ENCODE measurements around the gene CDH4. TPM values are rescaled to one million over a fixed set of nuclear protein-coding genes. Genes with fewer than 3 reads are reported as not detected.

CDH4 gene
- total RNA-seq, 1 donor from 2014 or later, result 3.2 TPM

DNA sequence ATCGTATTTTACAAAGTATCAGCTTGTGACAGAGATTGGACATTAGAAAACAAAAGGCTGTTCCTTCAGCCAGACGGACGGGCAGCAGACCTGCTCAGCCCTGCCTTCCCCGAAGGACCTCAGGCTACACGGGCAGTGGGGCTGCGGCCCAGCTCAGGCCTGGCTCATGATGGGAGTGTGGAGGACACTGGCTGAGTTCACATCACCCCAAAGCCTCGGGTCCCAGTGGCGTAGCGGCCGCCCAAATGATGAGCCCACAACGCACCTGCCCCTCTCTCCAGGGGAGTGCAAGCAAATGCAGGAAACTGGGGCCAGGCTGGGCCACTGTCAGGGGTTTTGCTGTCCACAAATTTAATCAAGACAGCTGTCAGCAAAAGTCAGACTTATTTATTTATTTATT, 456.8 kb downstream of the CDH4 start:
- H3K27me3 Mint-ChIP-seq (ENCODE audit: low read depth, unreplicated experiment), result peaks cover 73% of the 10 kb centered on the region

DNA sequence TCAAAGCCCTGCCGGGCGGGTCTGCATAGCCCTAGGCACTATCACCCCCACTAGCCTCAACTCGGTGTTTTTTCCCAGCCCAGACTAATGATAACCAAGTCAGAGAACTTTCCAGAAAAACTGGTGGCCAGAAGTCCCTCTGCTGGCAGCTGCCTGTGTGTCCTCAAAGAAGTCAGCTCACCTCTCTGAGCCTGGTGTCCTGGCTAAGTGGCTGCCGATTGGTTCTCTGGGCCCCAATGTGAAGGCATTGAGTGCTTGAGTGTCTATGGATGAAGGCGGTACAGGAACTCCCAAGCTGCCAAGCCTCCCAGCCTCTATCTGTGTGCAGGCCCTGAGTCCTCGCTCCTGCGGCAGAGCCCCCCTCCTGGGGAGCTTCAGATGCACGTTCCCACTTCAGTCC, 458.0 kb downstream of the CDH4 start:
- Histone ChIP-seq H3K9me3 (ENCODE audit: insufficient read depth, low read depth, low read length) (no peaks in the 10 kb centered on the region), H3K4me1 (ENCODE audit: insufficient read depth, low read length) (no peaks in the 10 kb centered on the region), H2AFZ (ENCODE audit: low read depth, low read length) (no peak overlapping the region), H4K20me1 (ENCODE audit: insufficient read depth, low read length) (no peaks in the 10 kb centered on the region), H3K9ac (ENCODE audit: low read length) (no peak overlapping the region), H3K4me3 (ENCODE audit: insufficient read depth, low read depth, low read length) (no peak overlapping the region), H3K79me2 (ENCODE audit: insufficient read depth, low read length) (no peaks in the 10 kb centered on the region), H3K36me3 (ENCODE audit: insufficient read depth, low read length) (no peaks in the 10 kb centered on the region), H3K27ac (ENCODE audit: low read depth, low read length) (no peak overlapping the region), H3K27me3 (ENCODE audit: insufficient read depth, low read length) (no peaks in the 10 kb centered on the region), H3K4me2 (ENCODE audit: low read length) (no peak overlapping the region)
- DNase-seq (ENCODE audit: low read depth), result no peak
- no peaks in the 10 kb centered on the region for H3K36me3 Mint-ChIP-seq (ENCODE audit: low read depth, unreplicated experiment)
- TF ChIP-seq CTCF (IDR thresholded peaks at IDR 0.05; ENCODE audit: insufficient read depth, low read depth, low read length) (no peak), EZH2 (IDR thresholded peaks at IDR 0.05; ENCODE audit: insufficient read depth, low read length) (no peak)
- no peak overlapping the region for H3K27ac Mint-ChIP-seq (ENCODE audit: unreplicated experiment)
- no peak overlapping the region for H3K4me3 Mint-ChIP-seq (ENCODE audit: unreplicated experiment)
- no peaks in the 10 kb centered on the region for H3K4me1 Mint-ChIP-seq (ENCODE audit: low read depth, unreplicated experiment)
- peaks cover 8% of the 10 kb centered on the region for H3K9me3 Mint-ChIP-seq (ENCODE audit: unreplicated experiment)
- no peak for FAIRE-seq
- peaks cover 69% of the 10 kb centered on the region for H3K27me3 Mint-ChIP-seq (ENCODE audit: low read depth, unreplicated experiment)

More for the DNA sequence above, 456.8 kb downstream of the CDH4 start:
- DNase-seq (ENCODE audit: low read depth) (no peak), FAIRE-seq (no peak)
- H3K4me1 Mint-ChIP-seq (ENCODE audit: low read depth, unreplicated experiment), result no peaks in the 10 kb centered on the region
- no peak overlapping the region for H3K27ac Mint-ChIP-seq (ENCODE audit: unreplicated experiment)
- no peak overlapping the region for H2AFZ ChIP-seq (ENCODE audit: low read depth, low read length)
- no peak overlapping the region for H3K9ac ChIP-seq (ENCODE audit: low read length)
- no peaks in the 10 kb centered on the region for H3K36me3 ChIP-seq (ENCODE audit: insufficient read depth, low read length)
- H3K9me3 Mint-ChIP-seq (ENCODE audit: unreplicated experiment), result peaks cover 8% of the 10 kb centered on the region
- no peaks in the 10 kb centered on the region for H3K4me1 ChIP-seq (ENCODE audit: insufficient read depth, low read length)
- no peak overlapping the region for H3K27ac ChIP-seq (ENCODE audit: low read depth, low read length)
- no peaks in the 10 kb centered on the region for H4K20me1 ChIP-seq (ENCODE audit: insufficient read depth, low read length)
- H3K4me3 Mint-ChIP-seq (ENCODE audit: unreplicated experiment), result no peak overlapping the region
- H3K4me2 ChIP-seq (ENCODE audit: low read length), result no peak overlapping the region
- no peaks in the 10 kb centered on the region for H3K9me3 ChIP-seq (ENCODE audit: insufficient read depth, low read depth, low read length)
- H3K79me2 ChIP-seq (ENCODE audit: insufficient read depth, low read length), result no peaks in the 10 kb centered on the region
- H3K4me3 ChIP-seq (ENCODE audit: insufficient read depth, low read depth, low read length), result no peak overlapping the region
- H3K36me3 Mint-ChIP-seq (ENCODE audit: low read depth, unreplicated experiment), result no peaks in the 10 kb centered on the region
- TF ChIP-seq CTCF (IDR thresholded peaks at IDR 0.05; ENCODE audit: insufficient read depth, low read depth, low read length), result no peak
- no peak for TF ChIP-seq EZH2 (IDR thresholded peaks at IDR 0.05; ENCODE audit: insufficient read depth, low read length)
- no peaks in the 10 kb centered on the region for H3K27me3 ChIP-seq (ENCODE audit: insufficient read depth, low read length)

DNA sequence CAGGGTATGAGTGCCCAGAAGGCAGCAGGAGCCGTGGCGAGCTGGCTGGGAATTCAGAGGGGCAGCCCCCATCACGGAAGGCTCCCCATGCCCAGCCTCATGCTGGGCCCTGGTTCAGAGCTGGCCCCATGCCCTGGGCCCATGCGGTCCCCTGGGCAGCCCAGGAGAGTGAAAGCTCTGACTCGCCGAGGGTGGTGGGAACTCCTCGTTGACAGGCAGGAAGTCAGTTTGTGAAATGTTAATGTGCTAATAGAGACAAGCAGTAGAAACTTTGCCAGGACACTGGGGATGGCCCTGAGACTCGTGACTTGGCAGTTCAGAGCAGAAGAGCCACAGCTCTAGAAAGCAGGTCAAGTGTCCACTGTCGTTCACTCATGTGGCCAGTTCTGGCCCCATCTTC, 460.6 kb downstream of the CDH4 start:
- H3K4me3 Mint-ChIP-seq (ENCODE audit: unreplicated experiment), result no peak overlapping the region
- Histone ChIP-seq H3K4me1 (ENCODE audit: insufficient read depth, low read length) (no peaks in the 10 kb centered on the region), H4K20me1 (ENCODE audit: insufficient read depth, low read length) (no peaks in the 10 kb centered on the region), H2AFZ (ENCODE audit: low read depth, low read length) (no peak overlapping the region), H3K79me2 (ENCODE audit: insufficient read depth, low read length) (no peaks in the 10 kb centered on the region), H3K27ac (ENCODE audit: low read depth, low read length) (no peak overlapping the region), H3K27me3 (ENCODE audit: insufficient read depth, low read length) (no peaks in the 10 kb centered on the region), H3K9ac (ENCODE audit: low read length) (no peak overlapping the region), H3K9me3 (ENCODE audit: insufficient read depth, low read depth, low read length) (peaks cover 6% of the 10 kb centered on the region), H3K4me3 (ENCODE audit: insufficient read depth, low read depth, low read length) (no peak overlapping the region), H3K4me2 (ENCODE audit: low read length) (no peak overlapping the region), H3K36me3 (ENCODE audit: insufficient read depth, low read length) (no peaks in the 10 kb centered on the region)
- DNase-seq (ENCODE audit: low read depth), result no peak
- no peak for FAIRE-seq
- H3K9me3 Mint-ChIP-seq (ENCODE audit: unreplicated experiment), result peaks cover 8% of the 10 kb centered on the region
- no peaks in the 10 kb centered on the region for H3K4me1 Mint-ChIP-seq (ENCODE audit: low read depth, unreplicated experiment)
- H3K36me3 Mint-ChIP-seq (ENCODE audit: low read depth, unreplicated experiment), result no peaks in the 10 kb centered on the region
- peaks cover 52% of the 10 kb centered on the region for H3K27me3 Mint-ChIP-seq (ENCODE audit: low read depth, unreplicated experiment)
- H3K27ac Mint-ChIP-seq (ENCODE audit: unreplicated experiment), result no peak overlapping the region
- TF ChIP-seq EZH2 (IDR thresholded peaks at IDR 0.05; ENCODE audit: insufficient read depth, low read length) (no peak), CTCF (IDR thresholded peaks at IDR 0.05; ENCODE audit: insufficient read depth, low read depth, low read length) (no peak)

Measured in astrocyte (in vitro differentiated cells and primary cell).